GM18507 (cell line): ENCODE measurements around the gene RBMY1J.
A peak's percentile ranks its signal among the peaks of the same experiment; 100 is the strongest.
"Not testable (repeated sequence)": the region's sequence is repeated elsewhere in the genome, so short reads cannot be mapped to it uniquely, and the experiment has no call there.

ENCODE experiments used
- DNase-seq: peaks from one replicate; pipeline ENCODE4 v3.0.0; 2011; ENCODE audit warnings: low read depth; ENCODE audit not compliant: insufficient read length; ENCODE audit errors: extremely low spot score
- FAIRE-seq: peaks from 2 replicates; lab custom pipeline; 2011; peaks lifted over from hg19 to GRCh38; lab: Jason Lieb, UNC

RBMY1J gene

DNA sequence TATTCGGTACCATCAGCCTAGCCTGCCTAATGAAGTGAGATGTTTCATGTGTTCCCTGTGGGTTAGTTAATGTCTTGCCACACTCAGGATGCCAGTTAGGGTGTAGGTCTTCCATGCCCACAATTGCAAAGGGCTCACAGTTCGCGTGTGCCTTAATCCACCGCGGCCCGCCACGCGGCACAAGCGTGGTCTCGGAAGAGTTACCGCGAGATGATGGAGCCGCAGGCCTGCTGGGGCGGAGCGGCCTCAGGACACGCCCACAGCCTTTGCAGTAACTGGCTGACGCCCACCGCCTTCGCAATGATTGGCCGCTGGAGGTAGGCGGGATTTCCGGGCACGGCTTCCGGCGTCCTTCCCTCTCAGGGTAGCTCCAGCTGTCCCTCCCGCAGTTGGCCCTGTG, at the start of gene RBMY1J:
RBMY1J (plus strand) TSS at position 301 of the 400 bp plus-strand sequence. CDS start 2,038 bp downstream, outside the sequence.
- not testable (repeated sequence) for FAIRE-seq, DNase-seq

DNA sequence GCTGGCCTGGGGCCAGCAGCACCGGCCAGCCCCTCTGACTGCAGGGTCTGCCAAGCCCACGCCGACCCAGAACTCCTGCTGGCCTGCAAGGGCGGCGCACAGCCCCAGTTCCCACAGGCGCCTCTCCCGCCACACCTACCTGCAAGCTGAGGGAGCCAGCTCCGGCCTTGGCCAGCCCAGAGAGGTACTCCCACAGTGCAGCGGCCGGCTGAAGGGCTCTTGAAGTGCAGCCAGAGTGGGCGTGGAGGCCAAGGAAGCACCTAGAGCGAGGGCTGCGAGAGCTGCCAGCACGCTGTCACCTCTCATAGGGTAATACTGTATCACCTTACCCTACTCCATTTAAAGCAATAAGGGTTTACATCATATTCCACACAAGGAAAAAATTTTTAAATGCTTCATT, 35.8 kb upstream of the RBMY1J start:
- DNase-seq (no peak), FAIRE-seq (no peak)

DNA sequence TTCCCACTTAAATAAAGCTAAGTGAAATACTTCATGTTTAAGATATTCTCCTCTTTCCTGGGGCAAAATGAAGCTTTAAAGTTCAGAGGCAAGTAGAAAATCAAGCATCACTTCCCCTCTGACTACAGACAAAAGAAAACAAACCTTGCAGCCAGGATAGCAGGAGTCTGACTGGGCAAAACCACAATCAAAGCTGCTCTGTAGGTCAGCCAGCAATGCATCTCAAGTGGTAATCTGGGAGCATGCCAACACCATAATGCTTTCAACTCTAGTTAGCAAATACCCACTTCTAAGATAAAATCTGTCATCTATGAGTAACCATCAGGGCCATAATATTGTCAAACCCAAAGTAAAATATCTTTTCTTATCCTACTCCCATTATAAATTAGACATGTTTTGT, 32.6 kb upstream of the RBMY1J start:
- DNase-seq (no peak), FAIRE-seq (no peak)

DNA sequence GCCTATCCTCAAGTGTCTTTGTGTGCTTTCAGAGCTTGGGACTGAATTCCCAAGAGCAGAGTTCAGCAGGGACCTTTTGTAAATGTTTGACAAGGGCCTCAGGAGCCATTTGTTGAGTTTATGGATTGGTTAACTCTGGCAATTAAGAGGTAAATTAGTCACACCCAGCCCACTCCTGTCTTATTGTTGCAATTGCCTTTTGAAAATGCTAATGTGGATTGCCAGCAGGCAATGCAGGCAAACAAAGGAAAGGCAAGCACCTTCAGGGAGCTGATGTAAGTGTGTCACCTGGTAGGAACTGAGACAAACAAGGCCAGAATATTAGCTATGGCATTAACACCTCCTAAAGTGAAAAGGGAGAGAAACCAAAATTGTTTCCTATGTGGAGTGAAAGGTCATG, 29.7 kb upstream of the RBMY1J start:
- FAIRE-seq: no peak
- no peak for DNase-seq

GRCh38 chrY:22444718-22445396, 41.6 kb downstream of the RBMY1J start:
- not testable (repeated sequence) for DNase-seq
- FAIRE-seq: peak; percentile 69

GRCh38 chrY:22455522-22455921, 52.3 kb downstream of the RBMY1J start:
- FAIRE-seq, DNase-seq: not testable (repeated sequence)

DNA sequence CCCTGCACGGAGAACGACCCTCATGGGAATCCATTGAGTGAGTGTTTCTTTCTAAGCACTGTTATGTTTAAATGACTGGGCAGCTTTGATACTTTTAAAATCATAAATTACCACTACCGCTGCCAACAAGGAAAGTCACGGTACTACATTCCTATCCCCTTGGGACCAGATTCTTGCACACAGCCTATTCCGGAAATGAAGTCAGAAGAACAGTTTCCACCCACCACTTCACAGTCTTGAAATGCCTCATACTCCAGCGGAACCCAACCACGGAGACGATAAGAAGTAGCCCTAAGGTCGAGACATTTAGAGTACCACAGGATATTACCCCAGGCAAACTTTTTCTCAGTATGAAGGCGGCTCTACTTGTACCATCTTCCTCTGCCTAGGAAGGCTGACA, 58.8 kb downstream of the RBMY1J start:
- not testable (repeated sequence) for DNase-seq

More for the DNA sequence above, 58.8 kb downstream of the RBMY1J start:
- FAIRE-seq: not testable (repeated sequence)
